OCI-LY3 (cell line): ENCODE measurements around the gene SLC9C2.
"Not testable (repeated sequence)": the region's sequence is repeated elsewhere in the genome, so short reads cannot be mapped to it uniquely, and the experiment has no call there.

Experiments
- H2AFZ ChIP-seq: fragments of 200-600, 300-600 bp; shearing (Covaris generic); 2 replicates; pipeline ENCODE4 v1.6.0; 2014; ENCODE audit warnings: antibody characterized with exemption, low read depth, low read length
- H3K27ac ChIP-seq: fragments of 200-600, 300-600 bp; sonication (generic); 2 replicates; pipeline ENCODE4 v1.5.1; 2014; ENCODE audit warnings: mild to moderate bottlenecking, low read length, moderate library complexity, mixed read lengths
- H3K27me3 ChIP-seq: fragments of 200-600, 300-600 bp; sonication (generic); 2 replicates; pipeline ENCODE4 v1.6.1; 2014; ENCODE audit warnings: low read depth, low read length, mixed read lengths
- H3K36me3 ChIP-seq: fragments of 200-600, 300-600 bp; sonication (generic); replicated peaks from 2 replicates; pipeline ENCODE3; 2014; ENCODE audit warnings: low read depth, low read length, mixed read lengths
- H3K4me1 ChIP-seq: fragments of 300-600, 200-600 bp; sonication (generic); 2 replicates; pipeline ENCODE4 v1.6.1; 2014; ENCODE audit warnings: low read length, mixed read lengths
- H3K4me2 ChIP-seq: fragments of 200-600, 300-600 bp; sonication (generic); 2 replicates; pipeline ENCODE4 v1.6.1; 2014; ENCODE audit warnings: low read length, mixed read lengths
- H3K4me3 ChIP-seq: fragments of 300-600, 200-600 bp; sonication (generic); 2 replicates; pipeline ENCODE4 v1.5.1; 2014; ENCODE audit warnings: antibody characterized with exemption, mild to moderate bottlenecking, low read length, moderate library complexity
- H3K79me2 ChIP-seq: fragments of 300-600, 200-600 bp; shearing (Covaris generic); 2 replicates; pipeline ENCODE4 v1.6.1; 2014; ENCODE audit warnings: mild to moderate bottlenecking, low read length, mixed read lengths
- H3K9ac ChIP-seq: fragments of 300-600, 200-600 bp; shearing (Covaris generic); 2 replicates; pipeline ENCODE4 v1.6.0; 2014; ENCODE audit warnings: mild to moderate bottlenecking, low read length, moderate library complexity
- H3K9me3 ChIP-seq: fragments of 200-600, 300-600 bp; shearing (Covaris generic); 2 replicates; pipeline ENCODE4 v1.6.1; 2014; ENCODE audit warnings: low read length, mixed read lengths; ENCODE audit not compliant: insufficient read depth
- H4K20me1 ChIP-seq: fragments of 200-600, 300-600 bp; sonication (generic); 2 replicates; pipeline ENCODE4 v1.6.1; 2016; ENCODE audit warnings: low read length, mixed read lengths; ENCODE audit not compliant: insufficient read depth
- EZH2phosphoT487 ChIP-seq: fragments of 200-600 bp; shearing (Covaris generic); IDR thresholded peaks from 2 replicates; pipeline ENCODE4 v1.6.1; 2018; ENCODE audit warnings: antibody characterized with exemption, mixed run types, low read depth
- TF ChIP-seq, protein P1 (sequence below): fragments of 200-600, 300-600 bp; sonication (generic); IDR thresholded peaks from 2 replicates; pipeline ENCODE4 v1.5.1; 2014; ENCODE audit warnings: antibody characterized with exemption, low read length, low read depth

The SLC9C2 gene, protein sequence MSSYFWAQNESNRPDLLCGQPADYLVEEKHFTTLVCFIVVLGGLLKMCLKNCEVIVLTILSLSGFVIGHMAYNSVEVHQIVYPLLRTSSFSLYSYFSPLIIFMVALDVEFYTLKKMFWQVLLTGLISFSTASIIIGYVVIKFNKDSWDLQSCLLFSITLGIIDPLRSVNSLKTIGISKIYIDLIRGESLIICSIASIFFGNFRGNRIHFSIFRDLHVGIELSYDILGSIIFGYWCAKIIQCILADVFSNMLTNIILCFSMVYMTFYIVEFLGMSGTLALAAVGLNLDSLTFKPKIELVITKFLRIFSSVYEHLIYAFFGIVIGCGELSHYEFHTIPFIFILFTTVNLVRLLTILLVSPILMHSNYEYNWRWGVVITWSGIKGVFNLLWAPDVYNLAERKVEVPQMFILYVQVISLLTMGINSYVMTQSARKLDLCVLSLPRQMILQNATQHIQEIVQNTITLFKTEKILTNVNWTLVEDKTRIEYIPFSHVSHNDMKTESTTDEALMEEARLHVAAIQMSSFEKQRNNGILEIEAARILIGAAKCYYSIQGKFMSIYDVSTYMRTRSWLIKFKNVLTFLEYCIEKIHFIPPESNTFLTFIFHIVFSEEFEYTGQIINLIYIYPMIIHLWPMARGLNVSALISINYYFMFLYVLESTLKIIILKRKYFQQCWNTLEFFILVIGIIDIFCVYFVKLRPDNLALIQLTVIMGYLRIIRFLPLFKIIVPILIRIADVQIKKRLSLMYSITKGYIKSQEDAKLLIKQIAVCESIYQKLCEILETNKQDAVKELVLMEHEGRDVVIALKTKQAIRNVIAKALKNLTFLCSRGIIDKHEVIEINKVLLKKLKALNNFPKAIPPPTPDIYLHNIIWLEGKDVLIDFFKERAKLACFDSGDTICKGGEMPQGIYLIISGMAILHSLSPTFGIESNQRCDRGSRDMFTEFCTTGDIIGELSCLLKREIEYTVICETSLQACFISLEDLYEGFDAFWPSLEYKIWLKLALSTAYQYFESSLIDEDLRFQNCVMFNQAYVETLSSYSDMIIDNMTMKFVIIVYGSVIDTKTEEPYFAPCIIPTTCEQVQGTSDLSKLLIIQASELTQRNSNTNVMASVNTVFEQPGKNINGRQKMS

DNA sequence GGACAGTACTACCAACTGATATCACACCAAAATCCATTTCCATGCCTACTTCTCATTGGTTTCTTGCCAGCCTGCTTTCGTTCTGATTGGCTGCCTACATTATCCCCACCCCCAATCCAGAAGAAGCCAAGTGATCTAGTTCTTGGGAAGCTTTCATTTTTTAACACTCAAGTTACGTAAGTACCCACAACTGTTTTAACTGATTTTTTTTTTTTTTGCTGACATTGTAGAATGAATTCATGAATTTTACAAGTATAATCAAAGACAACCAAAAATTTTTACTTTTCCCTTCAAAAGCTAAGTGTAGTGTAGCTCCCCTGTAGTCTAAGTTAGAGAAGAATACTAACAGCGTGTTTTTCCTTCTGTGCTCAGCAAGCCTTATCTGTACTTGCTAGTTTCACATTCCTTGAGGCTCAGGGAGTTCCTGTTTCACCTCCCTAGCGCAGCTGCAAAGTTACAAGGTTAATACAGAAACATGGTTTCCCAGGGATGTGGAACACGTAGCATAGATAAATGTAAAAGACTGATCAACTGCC is at the start of gene SLC9C2:
SLC9C2 (minus strand) TSS at position 17 of the 536 bp plus-strand sequence. CDS start 1,296 bp downstream, outside the sequence.
- Histone ChIP-seq H3K4me3 (peak within 1 kb of the TSS; percentile 62), H3K4me1 (peaks cover 38% of the 10 kb centered on the region), H3K27me3 (no peaks in the 10 kb centered on the region), H3K79me2 (no peaks in the 10 kb centered on the region), H2AFZ (peak within 1 kb of the TSS; percentile 43; the same call in 1 of the 2 replicates), H3K36me3 (no peaks in the 10 kb centered on the region), H3K27ac (peak within 1 kb of the TSS; percentile 72), H3K9me3 (no peaks in the 10 kb centered on the region), H4K20me1 (no peaks in the 10 kb centered on the region), H3K9ac (peak within 1 kb of the TSS; percentile 46; the same call in 1 of the 2 replicates), H3K4me2 (peak within 1 kb of the TSS; percentile 86)
- TF ChIP-seq, protein P1, sequence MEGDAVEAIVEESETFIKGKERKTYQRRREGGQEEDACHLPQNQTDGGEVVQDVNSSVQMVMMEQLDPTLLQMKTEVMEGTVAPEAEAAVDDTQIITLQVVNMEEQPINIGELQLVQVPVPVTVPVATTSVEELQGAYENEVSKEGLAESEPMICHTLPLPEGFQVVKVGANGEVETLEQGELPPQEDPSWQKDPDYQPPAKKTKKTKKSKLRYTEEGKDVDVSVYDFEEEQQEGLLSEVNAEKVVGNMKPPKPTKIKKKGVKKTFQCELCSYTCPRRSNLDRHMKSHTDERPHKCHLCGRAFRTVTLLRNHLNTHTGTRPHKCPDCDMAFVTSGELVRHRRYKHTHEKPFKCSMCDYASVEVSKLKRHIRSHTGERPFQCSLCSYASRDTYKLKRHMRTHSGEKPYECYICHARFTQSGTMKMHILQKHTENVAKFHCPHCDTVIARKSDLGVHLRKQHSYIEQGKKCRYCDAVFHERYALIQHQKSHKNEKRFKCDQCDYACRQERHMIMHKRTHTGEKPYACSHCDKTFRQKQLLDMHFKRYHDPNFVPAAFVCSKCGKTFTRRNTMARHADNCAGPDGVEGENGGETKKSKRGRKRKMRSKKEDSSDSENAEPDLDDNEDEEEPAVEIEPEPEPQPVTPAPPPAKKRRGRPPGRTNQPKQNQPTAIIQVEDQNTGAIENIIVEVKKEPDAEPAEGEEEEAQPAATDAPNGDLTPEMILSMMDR = no peak
- TF ChIP-seq EZH2phosphoT487 = no peak

GRCh38 chr1:173648880-173649605 is 46.2 kb upstream of the SLC9C2 start:
- Histone ChIP-seq H3K4me2 (no peak overlapping the region), H3K4me3 (no peak overlapping the region), H4K20me1 (no peaks in the 10 kb centered on the region), H3K79me2 (no peaks in the 10 kb centered on the region), H2AFZ (no peak overlapping the region), H3K27ac (no peak overlapping the region), H3K27me3 (no peaks in the 10 kb centered on the region), H3K9me3 (no peaks in the 10 kb centered on the region), H3K36me3 (no peaks in the 10 kb centered on the region), H3K9ac (no peak overlapping the region), H3K4me1 (no peaks in the 10 kb centered on the region)
- no peak for TF ChIP-seq EZH2phosphoT487
- TF ChIP-seq, protein P1 = no peak

DNA sequence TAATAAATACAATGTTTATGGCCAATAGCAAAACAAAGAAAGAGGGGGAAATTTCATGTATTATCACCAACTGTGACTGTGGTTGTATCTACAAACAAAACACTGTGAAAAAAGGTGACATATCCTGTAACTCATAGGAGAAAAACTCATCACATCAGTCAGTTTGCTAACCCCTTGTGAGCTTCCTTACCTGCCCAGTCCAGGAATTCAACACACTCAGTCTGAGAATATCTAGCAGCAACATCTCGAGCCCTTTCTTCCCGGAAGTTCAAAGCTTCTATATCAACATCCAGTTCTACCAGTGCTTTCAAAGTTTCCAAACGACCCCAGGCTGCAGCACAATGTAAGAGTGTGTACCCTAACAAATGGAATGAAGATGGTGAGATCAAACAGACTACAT is 43.8 kb upstream of the SLC9C2 start:
- Histone ChIP-seq H3K4me1 (no peaks in the 10 kb centered on the region), H2AFZ (no peak overlapping the region), H3K4me3 (no peak overlapping the region), H4K20me1 (no peaks in the 10 kb centered on the region), H3K9me3 (no peaks in the 10 kb centered on the region), H3K9ac (no peak overlapping the region), H3K79me2 (no peaks in the 10 kb centered on the region), H3K27me3 (no peaks in the 10 kb centered on the region), H3K27ac (no peak overlapping the region), H3K36me3 (no peaks in the 10 kb centered on the region), H3K4me2 (no peak overlapping the region)
- TF ChIP-seq, protein P1 = no peak

DNA sequence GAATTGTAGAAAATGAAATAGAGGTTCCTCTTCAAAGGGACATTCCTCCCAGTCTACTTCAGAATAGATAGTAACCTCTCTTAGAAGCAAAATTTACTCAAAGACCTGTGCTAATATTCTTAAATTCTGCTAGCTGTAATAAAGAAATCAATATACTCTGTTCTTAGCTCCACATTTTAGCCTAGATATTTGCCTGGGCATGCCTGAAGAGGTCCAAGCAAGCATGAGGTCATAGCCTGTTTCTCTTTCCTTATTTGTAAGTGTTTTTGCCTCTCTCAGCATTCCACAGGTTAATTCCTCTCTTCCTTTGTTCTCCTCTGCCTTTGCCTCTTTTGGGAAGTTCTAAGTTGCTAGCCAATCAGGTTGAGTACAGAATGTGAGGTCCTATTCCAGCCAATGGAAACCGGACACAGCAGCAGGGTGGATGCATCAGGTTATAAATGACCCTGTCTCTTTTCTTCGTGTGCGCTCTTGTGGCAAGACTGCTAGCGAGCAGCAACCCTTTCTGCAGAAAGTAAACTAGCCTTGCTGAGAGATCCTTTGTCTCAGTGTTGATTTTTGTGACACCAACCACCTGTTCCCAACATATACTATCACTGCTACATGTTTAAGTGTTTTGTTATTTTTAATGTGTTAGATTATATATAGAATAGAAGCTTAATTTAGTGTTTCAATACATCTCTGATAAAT is 39.7 kb upstream of the SLC9C2 start:
- H3K4me3 ChIP-seq, H3K27ac ChIP-seq, H3K79me2 ChIP-seq, H3K4me1 ChIP-seq, H3K9me3 ChIP-seq, H3K9ac ChIP-seq, H4K20me1 ChIP-seq, H2AFZ ChIP-seq, H3K27me3 ChIP-seq, H3K4me2 ChIP-seq, H3K36me3 ChIP-seq: not testable (repeated sequence)
